Umbilical cord (tissue), 2 donors: ENCODE data around the gene WNT5B. TPM values are rescaled to one million over a fixed set of nuclear protein-coding genes. Genes with fewer than 3 reads are reported as not detected.

ENCODE experiments used
- DNase-seq: peaks from one replicate; pipeline ENCODE4 v3.0.0-alpha.2; 2015; ENCODE audit warnings: low spot score
- total RNA-seq: library from RNA; depleted of rRNA; stranded (reverse); fragments of >200 nt; gene quantifications from one replicate; pipeline ENCODE4 v1.2.3, GENCODE V29; 2014; ENCODE audit warnings: low replicate concordance; ENCODE audit not compliant: insufficient read depth

WNT5B gene
- total RNA-seq: 101 TPM

DNA sequence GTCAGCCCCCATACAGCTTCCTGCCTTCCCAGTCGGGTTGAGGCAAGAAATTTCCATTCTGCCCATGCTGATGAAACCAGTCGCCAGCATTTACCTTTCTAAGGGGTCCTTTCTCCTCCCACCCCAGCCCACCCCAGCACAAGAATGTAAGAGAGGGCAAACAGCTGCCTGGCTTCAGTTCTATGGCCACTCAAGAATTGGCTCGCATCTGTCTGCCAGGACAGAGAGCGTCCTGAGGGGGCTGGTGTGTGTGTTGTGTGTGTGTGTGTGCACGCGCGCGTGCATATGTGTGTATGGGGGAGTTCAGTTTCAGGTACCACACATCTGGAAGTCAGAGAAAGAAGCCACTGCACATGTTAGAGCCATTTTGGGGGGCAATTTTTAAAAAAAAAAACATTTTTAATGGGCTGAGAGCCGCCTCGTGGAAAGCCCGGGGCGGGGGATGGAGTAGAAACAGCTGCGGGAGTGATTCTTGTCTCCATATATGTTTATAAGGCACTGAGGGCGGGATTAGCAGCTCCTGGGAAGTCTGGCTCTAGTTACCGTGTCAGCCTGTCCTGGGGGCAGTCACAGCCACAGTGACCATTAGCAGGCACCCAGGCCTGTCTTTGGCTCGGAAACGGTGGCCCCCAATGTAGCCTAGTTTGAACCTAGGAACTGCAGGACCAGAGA, at the start of gene WNT5B:
WNT5B (plus strand) TSS at position 566 of the 672 bp plus-strand sequence. CDS start 2,124 bp downstream, outside the sequence.
- no peak for DNase-seq

GRCh38 chr12:1579651-1580435, 49.2 kb upstream of the WNT5B start:
- DNase-seq: no peak

DNA sequence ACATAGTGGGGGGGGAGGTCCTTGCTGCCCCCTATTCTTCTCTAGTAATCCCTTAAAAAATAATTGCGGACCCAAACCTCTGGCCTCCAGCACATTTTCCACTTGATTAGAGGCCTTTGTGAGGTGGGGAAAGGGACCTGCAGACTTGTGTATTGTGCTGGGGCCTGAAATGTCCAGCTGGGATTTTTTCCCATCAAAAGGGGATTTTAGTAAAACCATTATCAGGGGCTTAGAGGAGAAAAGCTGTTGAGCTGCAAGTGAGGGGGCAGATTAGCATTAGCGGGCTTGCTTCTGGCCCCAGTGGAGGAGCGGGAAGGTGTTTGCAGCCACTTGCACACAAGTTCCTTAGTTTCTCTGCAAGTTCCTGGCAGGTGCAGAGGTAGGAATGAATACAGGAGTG, 48.5 kb upstream of the WNT5B start:
- no peak for DNase-seq

DNA sequence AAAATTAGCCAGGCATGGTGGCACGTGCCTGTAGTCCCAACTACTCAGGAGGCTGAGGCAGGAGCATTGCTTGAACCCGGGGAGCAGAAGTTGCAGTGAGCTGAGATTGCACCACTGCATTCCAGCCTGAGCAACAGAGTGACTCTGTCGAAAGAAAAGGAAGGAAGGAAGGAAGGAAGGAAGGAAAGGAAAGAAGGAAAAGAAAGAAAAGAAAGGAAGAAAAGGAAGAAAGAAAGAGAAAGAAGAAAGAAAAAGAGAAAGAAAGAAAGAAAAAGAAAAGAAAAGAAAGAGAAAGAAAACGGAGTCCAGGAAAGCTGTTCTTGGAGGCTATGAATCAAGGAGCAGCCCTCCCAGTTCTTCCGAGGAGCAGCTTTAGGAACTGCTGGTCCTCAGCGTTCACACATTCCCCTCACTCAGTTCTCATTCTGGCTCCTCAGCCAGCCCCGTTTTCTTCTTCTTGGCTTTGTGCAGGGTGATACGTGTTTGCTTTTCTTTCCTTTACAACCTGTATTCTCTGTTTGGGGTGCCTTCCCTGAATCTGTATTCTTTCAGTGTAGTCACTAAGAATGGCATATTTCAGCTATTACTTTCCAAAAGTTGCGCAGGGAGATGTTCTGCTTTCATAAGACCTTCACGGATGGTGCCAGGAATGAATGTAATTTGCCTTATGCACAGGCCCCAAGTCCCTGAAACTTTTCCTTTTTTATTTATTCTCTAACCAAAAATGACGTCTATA, 46.9 kb upstream of the WNT5B start:
- DNase-seq: peak; percentile 66

- no peak for DNase-seq
These were observed 46.4 kb upstream of the WNT5B start for GRCh38 chr12:1582709-1583050.

- DNase-seq: peak; percentile 92
These were observed 45.5 kb upstream of the WNT5B start for GRCh38 chr12:1583421-1584078.

DNA sequence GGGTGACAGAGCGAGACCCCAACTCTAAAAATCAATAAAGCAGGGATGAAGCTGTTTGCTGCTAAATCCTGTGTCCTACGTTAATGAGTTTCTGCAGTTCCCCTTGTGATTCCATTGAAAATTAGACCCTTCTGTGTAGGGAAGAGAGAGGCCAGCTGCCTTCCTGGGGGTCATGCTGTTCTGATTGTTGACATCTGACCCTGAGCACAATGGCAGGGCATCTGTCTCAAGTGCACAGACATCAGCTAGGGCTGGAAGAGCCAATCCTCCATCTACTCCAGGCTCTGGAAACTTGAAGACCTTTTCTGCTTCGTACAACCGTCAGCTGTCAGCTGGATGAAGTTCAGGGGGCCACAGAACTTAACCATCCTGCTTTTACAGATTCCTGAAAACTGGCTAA, 44.7 kb upstream of the WNT5B start:
- DNase-seq: no peak

GRCh38 chr12:1587927-1588574, 41.0 kb upstream of the WNT5B start:
- DNase-seq: no peak

GRCh38 chr12:1588575-1588947, 40.5 kb upstream of the WNT5B start:
- no peak for DNase-seq

GRCh38 chr12:1590221-1590979, 38.6 kb upstream of the WNT5B start:
- DNase-seq: peak; percentile 88

- DNase-seq: peak; percentile 47
These were observed 38.0 kb upstream of the WNT5B start for GRCh38 chr12:1591034-1591433.

- no peak for DNase-seq
These were observed 37.5 kb upstream of the WNT5B start for GRCh38 chr12:1591543-1591942.

- peak; percentile 72 for DNase-seq
These were observed 36.4 kb upstream of the WNT5B start for GRCh38 chr12:1592444-1593173.

DNA sequence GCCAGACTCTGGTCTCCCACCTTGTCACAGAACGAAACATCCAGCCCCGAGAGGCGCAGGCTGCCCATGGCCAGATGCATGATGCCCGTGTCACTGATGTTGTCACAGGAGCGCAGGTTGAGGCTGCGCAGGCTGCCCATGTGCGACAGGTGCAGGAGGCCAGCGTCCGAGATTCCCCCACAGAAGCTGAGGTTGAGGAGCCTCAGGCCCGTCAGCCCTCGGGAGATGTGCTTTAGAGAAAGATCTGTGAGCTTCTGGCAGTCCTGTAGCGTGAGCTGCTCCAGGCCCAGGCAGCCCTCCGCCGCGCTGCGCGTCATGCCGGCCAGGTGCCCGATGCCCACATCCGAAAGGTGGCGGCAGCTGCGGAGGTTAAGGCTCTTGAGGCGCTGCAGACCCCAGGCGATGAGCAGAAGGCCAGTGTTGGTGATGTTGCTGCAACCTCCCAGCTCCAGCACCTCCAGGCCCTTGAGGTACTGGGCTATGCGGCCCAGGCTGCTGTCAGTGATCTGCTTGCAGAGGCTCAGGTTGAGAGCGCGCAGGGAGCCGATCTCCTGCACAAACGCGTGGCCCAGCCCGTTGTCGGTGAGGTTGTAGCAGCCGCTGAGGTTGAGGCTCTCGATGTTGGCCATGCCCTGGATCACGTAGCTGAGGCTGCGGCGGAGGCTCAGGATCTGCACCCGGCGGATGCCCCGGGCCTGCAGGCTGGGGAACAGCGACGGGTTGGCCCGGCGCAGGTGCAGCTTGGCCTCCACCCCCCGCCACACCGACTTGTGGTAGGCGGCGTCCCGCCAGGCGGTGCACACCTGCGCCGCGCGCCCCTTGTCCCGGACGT, 35.6 kb upstream of the WNT5B start:
- no peak for DNase-seq

GRCh38 chr12:1594006-1594260, 35.1 kb upstream of the WNT5B start:
- DNase-seq: peak; percentile 59

GRCh38 chr12:1594261-1595025, 34.6 kb upstream of the WNT5B start, which contains the start of gene FBXL14:
Gene FBXL14, minus strand, starts transcription at chr12:1594581. Its CDS starts 515 bp downstream, at chr12:1594066.
- DNase-seq: peak; percentile 91

DNA sequence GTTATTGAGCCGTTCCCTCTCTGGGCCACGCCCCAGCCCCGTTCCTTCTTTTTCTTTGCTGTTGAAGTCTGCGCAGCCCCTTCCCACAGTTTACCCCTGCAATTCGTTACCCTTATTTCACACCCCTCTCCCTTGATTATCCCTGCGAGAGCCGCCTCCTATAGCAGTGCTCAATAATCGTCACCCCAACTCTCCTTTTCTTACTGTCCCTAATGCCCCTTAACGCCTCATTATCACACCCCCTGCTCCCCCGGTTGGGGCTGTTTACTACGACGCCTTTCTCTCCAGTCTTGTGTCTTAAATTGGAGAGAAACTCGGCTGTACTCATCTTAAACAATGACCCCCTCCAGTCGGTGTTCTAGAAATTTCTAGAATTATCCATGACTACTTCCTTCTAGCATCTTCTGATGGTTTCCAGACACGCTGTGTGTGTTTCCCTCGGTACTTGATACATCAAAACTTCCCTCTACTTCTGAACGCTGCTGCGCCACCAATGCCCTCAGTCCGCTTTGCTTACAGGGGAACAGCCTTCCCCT, 33.9 kb upstream of the WNT5B start:
- DNase-seq: peak; percentile 80

DNA sequence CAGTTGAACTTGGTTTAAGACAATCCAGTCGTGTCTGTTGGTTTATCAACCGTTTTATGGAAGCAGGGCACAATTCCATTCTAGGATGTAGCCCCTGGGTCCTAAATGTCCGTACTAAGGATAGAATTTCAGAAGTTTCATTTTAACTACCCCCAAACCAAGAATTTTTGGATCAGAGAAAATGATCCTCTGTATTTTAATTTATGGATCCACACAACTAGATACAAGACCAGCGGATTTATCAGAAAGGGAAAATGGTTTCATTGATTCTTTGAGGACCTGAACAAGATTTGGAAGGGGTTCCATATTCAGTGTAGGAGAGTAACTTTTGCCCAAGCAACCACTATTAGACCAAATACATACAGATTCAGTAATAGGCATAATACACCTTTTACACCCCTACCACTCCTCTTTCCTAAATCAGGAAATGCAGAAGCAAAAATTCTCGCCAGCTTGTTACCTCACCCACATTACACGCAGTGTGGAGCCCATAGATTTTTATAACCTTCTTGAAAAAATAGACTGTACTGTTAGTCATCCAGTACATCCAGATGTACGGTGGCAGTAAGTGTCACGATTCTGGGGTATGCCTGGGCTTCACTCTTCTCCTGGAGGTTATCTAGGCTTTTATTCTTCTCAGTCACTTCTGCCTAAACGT, 33.2 kb upstream of the WNT5B start:
- no peak for DNase-seq
